GM23248 (cell line): ENCODE results near the gene LIPG.

Source experiments
- EZH2 ChIP-seq: fragments of 200-600 bp; sonication (generic); IDR thresholded peaks from 2 replicates; pipeline ENCODE4 v1.6.1; 2018; ENCODE audit warnings: antibody characterized with exemption, mild to moderate bottlenecking; ENCODE audit not compliant: insufficient read depth, poor library complexity, severe bottlenecking
- EZH2phosphoT487 ChIP-seq: fragments of 200-600 bp; sonication (generic); IDR thresholded peaks from 2 replicates; pipeline ENCODE4 v1.6.1; 2018; ENCODE audit warnings: antibody characterized with exemption, moderate library complexity, mild to moderate bottlenecking, low read depth; ENCODE audit not compliant: insufficient read depth

DNA sequence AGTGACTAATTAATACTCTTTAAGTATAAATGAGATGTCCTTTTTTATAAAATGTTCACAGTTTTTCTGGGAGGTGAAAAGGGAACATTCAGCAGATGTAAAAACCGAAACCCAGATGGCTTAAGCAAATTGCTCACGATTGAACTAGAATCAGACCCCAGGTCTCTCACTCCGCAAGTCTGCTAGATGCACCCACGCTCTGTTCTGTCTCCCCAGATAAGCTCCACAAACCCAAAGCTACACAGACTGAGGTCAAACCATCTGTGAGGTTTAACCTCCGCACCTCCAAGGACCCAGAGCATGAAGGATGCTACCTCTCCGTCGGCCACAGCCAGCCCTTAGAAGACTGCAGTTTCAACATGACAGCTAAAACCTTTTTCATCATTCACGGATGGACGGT lies 3.2 kb downstream of the LIPG start:
- TF ChIP-seq EZH2 (no peak), EZH2phosphoT487 (no peak)
